Cardiac muscle cell (in vitro differentiated cells and primary cell): ENCODE measurements around the gene CLDN19. TPM values are rescaled to one million over a fixed set of nuclear protein-coding genes. Genes with fewer than 3 reads are reported as not detected.
"Not testable (repeated sequence)": the region's sequence is repeated elsewhere in the genome, so short reads cannot be mapped to it uniquely, and the experiment has no call there.

Experiments
- DNase-seq, 2 donors: peaks; one replicate each; pipeline versions ENCODE4 v3.0.0 to v3.0.0-alpha.2; 2010 to 2017; ENCODE audit warnings: low read depth in 1 of 2, low spot score in 1 of 2
- H3K27ac ChIP-seq: fragments of 200-600 bp; sonication (generic); 2 replicates; pipeline ENCODE4 v1.5.1; 2016
- H3K27me3 ChIP-seq: fragments of 200-600 bp; sonication (generic); 2 replicates; pipeline ENCODE4 v1.6.0; 2016; ENCODE audit warnings: control low read depth
- H3K36me3 ChIP-seq: fragments of 200-600 bp; sonication (generic); 2 replicates; pipeline ENCODE4 v1.5.1; 2016; ENCODE audit warnings: control low read depth
- H3K4me1 ChIP-seq: fragments of 200-600 bp; sonication (generic); 2 replicates; pipeline ENCODE4 v1.8.1; 2017; ENCODE audit warnings: low read depth, mild to moderate bottlenecking, mixed run types
- H3K4me3 ChIP-seq: fragments of 200-600 bp; sonication (generic); 2 replicates; pipeline ENCODE4 v1.5.1; 2016; ENCODE audit warnings: mild to moderate bottlenecking
- H3K9me3 ChIP-seq: fragments of 200-600 bp; sonication (generic); 2 replicates; pipeline ENCODE4 v1.5.1; 2017; ENCODE audit warnings: low read depth, mild to moderate bottlenecking, control low read depth
- polyA plus RNA-seq: library from polyadenylated mRNA; unstranded; fragments of >200 nt; fragmentation: Nextera tagmentation; extraction: Ambion mirVana; gene quantifications from 2 replicates; pipeline ENCODE4 v1.2.1, GENCODE V29; 2016
- total RNA-seq: library from RNA; depleted of rRNA; stranded (reverse); fragments of >200 nt; gene quantifications from 2 replicates; pipeline ENCODE4 v1.2.3, GENCODE V29; 2016
- TF ChIP-seq, protein P1 (sequence below): IDR thresholded peaks from 2 replicates; pipeline ENCODE4 v1.5.1; 2012; ENCODE audit warnings: low read depth, mild to moderate bottlenecking, low read length

CLDN19 gene
- total and polyA plus RNA-seq, 2 experiments from 2014 or later = 4.3 to 12.9 TPM

DNA sequence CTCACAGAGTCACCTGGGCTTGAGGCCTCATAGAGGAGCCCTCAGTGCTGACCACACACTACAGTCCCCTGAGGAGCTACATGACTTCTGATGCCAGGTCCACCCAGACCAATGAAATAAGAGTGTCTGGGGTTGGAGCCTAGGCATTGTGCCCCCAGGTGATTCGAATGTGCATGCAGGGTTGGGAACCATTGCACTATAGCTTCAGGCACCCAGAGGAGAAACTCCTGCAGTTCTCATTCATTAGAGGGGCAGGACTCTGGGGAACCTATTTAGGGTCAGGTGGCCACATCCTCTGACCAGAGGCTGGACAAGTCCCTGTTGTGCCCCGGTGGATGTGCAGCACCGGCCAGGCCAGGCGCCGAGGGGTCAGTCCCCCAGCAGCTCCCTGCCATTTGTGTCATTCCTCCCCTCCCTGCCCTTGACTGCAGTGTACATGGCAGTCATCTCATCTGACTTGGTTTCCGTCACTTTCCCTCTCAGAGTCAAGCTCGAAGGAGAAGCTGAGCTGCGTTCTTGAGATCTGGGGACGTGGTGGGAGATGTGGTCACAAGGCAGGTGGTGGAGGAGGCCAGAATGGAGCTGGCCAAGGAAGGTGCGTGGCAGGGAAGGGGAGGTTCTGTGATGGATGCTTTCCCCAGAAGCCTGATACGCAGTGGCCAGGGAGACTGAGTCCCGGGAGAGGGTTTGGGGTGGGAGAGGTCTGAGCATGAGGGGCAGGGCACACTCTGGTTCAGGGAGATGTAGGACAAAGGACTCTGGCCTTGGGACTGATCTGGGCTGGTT lies 6.4 kb downstream of the CLDN19 start:
- no peaks in the 10 kb centered on the region for H3K4me1 ChIP-seq
- no peak overlapping the region for H3K4me3 ChIP-seq
- H3K9me3 ChIP-seq = no peaks in the 10 kb centered on the region
- no peaks in the 10 kb centered on the region for H3K36me3 ChIP-seq
- no peaks in the 10 kb centered on the region for H3K27me3 ChIP-seq
- TF ChIP-seq, protein P1, sequence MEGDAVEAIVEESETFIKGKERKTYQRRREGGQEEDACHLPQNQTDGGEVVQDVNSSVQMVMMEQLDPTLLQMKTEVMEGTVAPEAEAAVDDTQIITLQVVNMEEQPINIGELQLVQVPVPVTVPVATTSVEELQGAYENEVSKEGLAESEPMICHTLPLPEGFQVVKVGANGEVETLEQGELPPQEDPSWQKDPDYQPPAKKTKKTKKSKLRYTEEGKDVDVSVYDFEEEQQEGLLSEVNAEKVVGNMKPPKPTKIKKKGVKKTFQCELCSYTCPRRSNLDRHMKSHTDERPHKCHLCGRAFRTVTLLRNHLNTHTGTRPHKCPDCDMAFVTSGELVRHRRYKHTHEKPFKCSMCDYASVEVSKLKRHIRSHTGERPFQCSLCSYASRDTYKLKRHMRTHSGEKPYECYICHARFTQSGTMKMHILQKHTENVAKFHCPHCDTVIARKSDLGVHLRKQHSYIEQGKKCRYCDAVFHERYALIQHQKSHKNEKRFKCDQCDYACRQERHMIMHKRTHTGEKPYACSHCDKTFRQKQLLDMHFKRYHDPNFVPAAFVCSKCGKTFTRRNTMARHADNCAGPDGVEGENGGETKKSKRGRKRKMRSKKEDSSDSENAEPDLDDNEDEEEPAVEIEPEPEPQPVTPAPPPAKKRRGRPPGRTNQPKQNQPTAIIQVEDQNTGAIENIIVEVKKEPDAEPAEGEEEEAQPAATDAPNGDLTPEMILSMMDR = no peak
- no peak overlapping the region for H3K27ac ChIP-seq
- DNase-seq = no peak

DNA sequence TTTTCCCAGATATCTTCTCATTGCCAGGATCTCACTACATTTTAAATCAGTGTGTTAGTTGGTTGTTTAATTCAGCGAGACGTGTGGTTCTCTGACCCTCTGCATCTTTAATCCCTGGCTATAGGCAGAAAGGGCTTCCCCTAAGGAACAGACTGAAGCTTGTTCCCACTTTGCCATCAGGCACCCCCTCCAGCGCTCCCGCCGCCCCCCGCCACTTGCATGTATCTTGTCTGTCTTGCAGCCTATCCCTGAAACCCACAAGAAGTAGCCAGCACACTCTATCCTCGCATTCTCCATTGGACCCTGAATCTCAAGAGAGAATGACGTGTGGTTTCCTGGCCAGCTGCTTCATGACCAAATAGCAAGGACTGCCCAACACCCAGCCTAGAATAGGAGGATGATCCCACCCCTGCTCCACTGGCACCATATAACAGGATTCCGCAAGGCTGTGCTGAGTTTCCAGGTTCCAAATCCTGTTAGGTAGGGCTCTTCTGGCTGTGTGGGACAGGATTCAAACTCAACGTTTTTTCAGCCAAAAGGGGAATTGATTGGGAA lies 7.8 kb downstream of the CLDN19 start:
- TF ChIP-seq, protein P1 = no peak
- Histone ChIP-seq H3K4me3 (no peak overlapping the region), H3K4me1 (no peaks in the 10 kb centered on the region), H3K9me3 (no peaks in the 10 kb centered on the region), H3K27me3 (no peaks in the 10 kb centered on the region), H3K36me3 (no peaks in the 10 kb centered on the region), H3K27ac (no peak overlapping the region)
- DNase-seq = peak in 1 of 2 donors; percentile 34

DNA sequence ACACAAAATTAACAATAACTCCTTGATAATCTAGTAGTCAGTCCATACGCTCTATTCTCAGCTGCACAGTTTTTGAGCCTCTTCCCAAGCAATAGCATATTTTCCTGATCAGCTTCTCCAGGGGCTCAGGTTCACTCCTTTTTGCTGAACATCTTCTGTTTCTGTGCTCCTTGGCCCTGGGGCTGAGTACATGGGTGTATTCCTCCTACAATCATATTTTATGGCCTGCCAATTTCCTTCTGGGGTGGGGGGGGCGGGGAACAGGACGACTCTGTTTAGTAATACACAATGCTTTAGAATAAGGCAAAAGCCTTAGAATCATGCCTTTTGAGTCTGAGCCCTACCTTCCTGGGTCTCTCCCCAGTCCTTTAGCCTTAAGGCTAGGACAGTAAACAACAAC lies 8.5 kb downstream of the CLDN19 start:
- H3K4me3 ChIP-seq = no peak overlapping the region
- H3K9me3 ChIP-seq = no peaks in the 10 kb centered on the region
- TF ChIP-seq, protein P1 = no peak
- H3K4me1 ChIP-seq = no peaks in the 10 kb centered on the region
- H3K36me3 ChIP-seq = no peaks in the 10 kb centered on the region
- no peak overlapping the region for H3K27ac ChIP-seq
- no peak for DNase-seq
- H3K27me3 ChIP-seq = no peaks in the 10 kb centered on the region

DNA sequence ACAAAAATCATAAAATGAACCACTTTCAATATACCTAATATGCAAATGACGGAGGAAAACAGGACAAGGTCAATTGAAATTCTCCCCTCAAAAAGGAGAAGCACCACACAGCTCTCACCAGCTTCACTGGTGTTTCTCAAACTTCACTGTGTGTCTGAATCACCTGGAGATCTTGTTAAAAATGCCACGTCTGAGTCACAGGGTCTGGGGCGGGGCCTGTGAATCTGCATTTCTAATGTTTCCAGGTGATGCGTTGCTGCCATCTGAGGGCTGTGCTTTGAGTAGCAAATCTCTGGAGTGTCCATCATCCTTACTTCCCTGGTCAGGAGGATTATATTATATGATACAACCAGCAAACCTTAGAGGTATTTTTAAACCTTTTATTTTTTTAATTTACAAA lies 9.0 kb downstream of the CLDN19 start:
- Histone ChIP-seq H3K27ac (no peak overlapping the region), H3K4me1 (no peaks in the 10 kb centered on the region), H3K36me3 (no peaks in the 10 kb centered on the region), H3K9me3 (no peaks in the 10 kb centered on the region), H3K27me3 (no peaks in the 10 kb centered on the region), H3K4me3 (no peak overlapping the region)
- no peak for DNase-seq
- TF ChIP-seq, protein P1 = no peak

DNA sequence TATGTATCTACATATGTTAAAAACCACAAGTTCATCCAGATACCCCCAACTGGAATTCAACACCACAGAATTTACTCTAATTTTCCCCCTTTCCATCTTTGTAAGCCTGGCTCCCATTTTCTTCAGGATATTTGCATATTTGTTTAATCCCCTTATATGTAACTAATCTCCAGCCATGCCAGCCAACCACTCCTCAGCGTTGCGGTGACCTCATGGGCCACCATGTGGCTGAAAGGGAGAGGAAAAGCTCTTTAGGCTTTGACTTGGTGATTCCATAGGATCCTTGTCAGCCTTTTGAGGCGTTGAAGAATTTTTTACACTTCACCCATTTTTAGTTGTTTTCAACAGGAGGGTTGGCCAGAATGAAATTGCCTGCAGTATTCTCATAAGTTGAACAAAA lies 10.0 kb downstream of the CLDN19 start:
- H3K36me3 ChIP-seq = no peaks in the 10 kb centered on the region
- H3K9me3 ChIP-seq = no peaks in the 10 kb centered on the region
- H3K27me3 ChIP-seq = no peaks in the 10 kb centered on the region
- H3K27ac ChIP-seq = no peak overlapping the region
- TF ChIP-seq, protein P1 = no peak
- no peaks in the 10 kb centered on the region for H3K4me1 ChIP-seq
- H3K4me3 ChIP-seq = no peak overlapping the region
- no peak for DNase-seq

DNA sequence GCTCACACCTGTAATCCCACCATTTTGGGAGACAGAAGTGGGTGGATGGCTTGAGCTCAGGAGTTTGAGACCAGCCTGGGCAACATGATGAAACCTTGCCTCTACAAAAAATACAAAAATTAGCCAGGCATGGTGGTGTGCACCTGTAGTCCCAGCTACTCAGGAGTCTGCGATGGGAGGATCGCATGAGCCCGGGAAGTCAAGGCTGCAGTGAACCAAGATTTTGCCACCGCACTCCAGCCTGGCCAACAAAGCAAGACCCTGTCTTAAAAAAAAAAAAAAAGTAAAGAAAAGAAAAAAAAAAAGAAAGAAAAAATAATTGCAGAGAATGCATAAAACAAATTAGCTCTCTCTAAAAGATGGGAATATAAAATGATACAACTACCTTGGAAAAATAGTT lies 14.2 kb downstream of the CLDN19 start:
- not testable (repeated sequence) for H3K4me1 ChIP-seq

More for the DNA sequence above, 14.2 kb downstream of the CLDN19 start:
- H3K27me3 ChIP-seq, H3K4me3 ChIP-seq, H3K9me3 ChIP-seq, H3K27ac ChIP-seq, DNase-seq, H3K36me3 ChIP-seq: not testable (repeated sequence)
